Epithelial cell of proximal tubule (primary cell): ENCODE measurements around the gene ZNF750. TPM values are rescaled to one million over a fixed set of nuclear protein-coding genes. Genes with fewer than 3 reads are reported as not detected.

Source experiments
- DNase-seq: peaks from one replicate; pipeline ENCODE4 v3.0.0-alpha.2; 2011; ENCODE audit warnings: low read depth
- H3K4me3 ChIP-seq: 2 replicates; pipeline ENCODE4 v1.5.1; 2011; ENCODE audit warnings: low read depth, mild to moderate bottlenecking, low read length
- CTCF ChIP-seq: conservative IDR thresholded peaks from 2 replicates; pipeline ENCODE4 v1.5.1; 2012; ENCODE audit warnings: low read depth, mild to moderate bottlenecking, low read length
- total RNA-seq: library from RNA; depleted of rRNA; stranded (reverse); fragments of >200 nt; gene quantifications from 2 replicates; pipeline ENCODE4 v1.2.3, GENCODE V29; 2015

ZNF750 gene
- total RNA-seq, 1 donor from 2014 or later = 0.40 TPM

GRCh38 chr17:82840431-82840831 lies 609 bp upstream of the ZNF750 start:
- no peak overlapping the region for H3K4me3 ChIP-seq
- TF ChIP-seq CTCF = no peak
- DNase-seq = no peak

- DNase-seq = no peak
- no peak for TF ChIP-seq CTCF
- H3K4me3 ChIP-seq = no peak overlapping the region
These were observed 1.3 kb downstream of the ZNF750 start for GRCh38 chr17:82838386-82839063.

GRCh38 chr17:82837586-82838320 lies 2.1 kb downstream of the ZNF750 start:
- no peak for DNase-seq
- no peak for TF ChIP-seq CTCF
- no peak overlapping the region for H3K4me3 ChIP-seq

GRCh38 chr17:82836823-82837357 lies 2.9 kb downstream of the ZNF750 start:
- DNase-seq = no peak
- H3K4me3 ChIP-seq = no peak overlapping the region
- peak; percentile 38 for TF ChIP-seq CTCF

- no peak overlapping the region for H3K4me3 ChIP-seq
- DNase-seq = no peak
- no peak for TF ChIP-seq CTCF
These were observed 3.9 kb downstream of the ZNF750 start for GRCh38 chr17:82835766-82836512.

- DNase-seq = no peak
- TF ChIP-seq CTCF = no peak
- no peak overlapping the region for H3K4me3 ChIP-seq
These were observed 4.7 kb downstream of the ZNF750 start for GRCh38 chr17:82835122-82835521.
